Measurements from ENCODE around the gene ATG101. TPM values are rescaled to one million over a fixed set of nuclear protein-coding genes. Genes with fewer than 3 reads are reported as not detected.

The ATG101 gene
- total and polyA plus RNA-seq, 9 of the 15 experiments (the other 6 are each of a cell fraction or from before 2014, with no cell fraction given): 2.9 to 52.4 (median 29.7) TPM

DNA sequence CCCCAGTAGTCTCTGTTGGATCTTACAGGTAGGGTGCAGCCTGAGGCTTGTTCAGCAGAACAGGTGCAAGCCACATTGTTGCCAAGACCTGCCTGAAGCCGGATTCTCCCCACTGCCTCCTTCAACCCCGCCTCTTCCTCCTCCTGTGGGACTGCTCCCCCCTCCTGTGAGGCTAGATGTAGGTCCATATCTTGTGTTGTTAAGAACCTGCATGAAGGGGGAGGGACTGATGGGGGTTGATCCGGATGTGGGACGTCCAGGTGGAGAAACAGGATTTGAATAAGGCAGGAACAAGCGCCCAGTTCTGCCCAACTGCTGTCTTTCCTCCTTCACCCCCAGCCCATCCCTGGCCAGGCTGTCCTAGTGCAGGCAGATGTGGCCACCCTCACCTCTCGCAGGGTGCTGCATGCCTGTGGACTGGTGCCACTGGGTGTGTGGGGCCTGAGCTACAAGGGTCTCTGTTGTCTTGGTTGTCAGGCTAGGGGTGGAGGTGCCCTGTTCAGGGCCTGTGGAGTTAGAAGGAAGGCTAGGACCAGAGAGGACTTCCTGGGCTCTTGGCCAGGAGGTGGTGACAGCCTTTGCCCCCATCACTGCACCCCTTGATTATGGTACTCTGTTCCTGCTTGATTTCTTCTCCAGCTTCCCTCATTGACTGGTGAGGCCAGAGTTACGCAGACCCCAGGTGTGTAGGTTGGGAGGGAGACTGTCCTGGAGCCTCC lies 17.2 kb upstream of the ATG101 start (continued):
- TF ChIP-seq RBFOX2 (IDR thresholded peaks at IDR 0.05; ENCODE audit: low read depth, low read length): 0 out of 2 replicates have a peak, but pooled peaks have one; percentile 34

DNA sequence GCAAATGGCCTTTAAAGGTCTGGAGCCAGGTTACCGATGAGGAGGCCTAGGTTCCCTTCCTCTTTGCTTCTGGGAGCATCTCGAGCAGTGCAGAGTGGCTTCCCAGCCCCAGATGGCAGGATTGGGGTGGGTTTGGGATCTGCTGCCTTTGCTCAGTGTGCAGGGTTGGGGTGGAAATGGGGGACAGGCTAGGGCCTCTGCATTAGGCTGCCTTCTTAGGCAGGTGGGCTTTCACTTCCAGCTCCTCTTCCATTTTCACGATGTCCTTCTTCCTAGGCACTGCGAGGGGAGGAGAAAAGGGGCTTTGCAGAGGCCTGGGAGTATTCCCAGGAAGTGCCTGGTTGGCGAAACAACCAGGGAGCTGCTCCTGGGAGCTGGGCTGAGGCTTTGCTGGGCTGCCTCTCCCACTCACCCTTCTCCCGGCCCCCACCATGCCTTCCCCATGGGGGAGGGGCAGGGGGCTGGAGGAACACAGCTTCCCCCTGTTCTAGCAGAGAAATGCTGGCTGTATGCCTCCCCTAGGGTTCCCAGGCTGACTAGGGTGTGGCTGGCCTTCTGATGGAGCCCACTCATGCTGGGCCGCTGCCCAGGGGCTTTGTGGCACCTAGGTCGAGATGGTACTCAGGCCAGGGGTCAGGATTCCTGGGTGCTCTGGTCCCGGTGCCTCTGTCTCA lies 16.1 kb upstream of the ATG101 start:
- no peak overlapping the region for H3K4me2 ChIP-seq (ENCODE audit: insufficient read depth, low read length)
- no peaks in the 10 kb centered on the region for H3K9me3 ChIP-seq (replicated peaks; ENCODE audit: control insufficient read depth, insufficient read depth, low read depth, low read length)
- no TSS peak for BruUV-seq (replicated peaks)
- peaks cover 0 to 16% of the 10 kb centered on the region in 2 experiments; a peak in 3 of 5 replicates for H3K27me3 ChIP-seq (ENCODE audit: control insufficient read depth in 2 of 2, insufficient read depth in 2 of 2, low read length in 2 of 2)
- FAIRE-seq (no peak), ATAC-seq (no peak), DNase-seq (ENCODE audit: extremely low read depth in 1 of 4, low spot score in 3 of 4) (no peak)
- in situ Hi-C loops (cut with MboI) (no loop called here), intact Hi-C loops (cut with micrococcal nuclease) (no loop called here)
- peak overlapping the region in 1 of 2 experiments; percentile 61; a peak in 2 of 4 replicates for H3K9ac ChIP-seq (ENCODE audit: insufficient read depth in 1 of 2, low read depth in 2 of 2, low read length in 2 of 2)
- no peak overlapping the region for H3K27ac ChIP-seq (ENCODE audit: extremely low read depth, low read depth, low read length)
- no peaks in the 10 kb centered on the region for H3K9me1 ChIP-seq (ENCODE audit: control insufficient read depth, insufficient read depth, low read length)
- ChIA-PET CTCF (ENCODE audit: low intra/inter-chr PET ratio) (no interaction called here), POLR2A (interaction anchor here (0.6 to 0.9 kb wide), 3 partner anchors 9 to 1230 kb away, joined by 3 to 4 read pairs (median 3); no protein-coding TSS in a partner anchor)
- H3K4me1 ChIP-seq (replicated peaks in 1 of 2; ENCODE audit: control insufficient read depth in 2 of 2, insufficient read depth in 2 of 2, low read length in 2 of 2): peaks cover 20 to 42% of the 10 kb centered on the region in 2 experiments
- H3K79me2 ChIP-seq (ENCODE audit: control insufficient read depth, insufficient read depth, low read length): no peaks in the 10 kb centered on the region
- no peak overlapping the region for H3K4me3 ChIP-seq
- 33% methylated on average over 9 of the region's 9 CpGs for WGBS (ENCODE audit: insufficient coverage, low coverage, missing lambda C conversion rate)
- no peaks in the 10 kb centered on the region for H3K36me3 ChIP-seq (ENCODE audit: control insufficient read depth, insufficient read depth, low read length)
- H2AFZ ChIP-seq (ENCODE audit: low read depth, low read length): no peak overlapping the region
- H4K20me1 ChIP-seq (replicated peaks; ENCODE audit: control insufficient read depth, insufficient read depth, low read length): peaks cover 6% of the 10 kb centered on the region; the same call in 1 of the 2 replicates
- TF ChIP-seq NFXL1 (CRISPR knock-in tag; IDR thresholded peaks at IDR 0.05) (no peak), HDAC3 (IDR thresholded peaks at IDR 0.05; ENCODE audit: borderline replicate concordance, partially characterized antibody) (no peak), BRD4 (IDR thresholded peaks at IDR 0.05) (no peak), MECOM (CRISPR knock-in tag; IDR thresholded peaks at IDR 0.05) (no peak), TRIM24 (IDR thresholded peaks at IDR 0.05) (no peak), FOXK2 (conservative IDR thresholded peaks at IDR 0.05 in 1 of 2, IDR thresholded peaks at IDR 0.05 in 1 of 2; ENCODE audit: low read depth in 2 of 2) (no peak), ZNF124 (CRISPR knock-in tag; IDR thresholded peaks at IDR 0.05) (no peak), ZNF274 (IDR thresholded peaks at IDR 0.05; ENCODE audit: borderline replicate concordance, low read depth, low read length) (no peak), SPI1 (IDR thresholded peaks at IDR 0.05; ENCODE audit: borderline replicate concordance, low read depth, low read length) (no peak), MTA1 (IDR thresholded peaks at IDR 0.05; ENCODE audit: borderline replicate concordance) (no peak)
- TF ChIP-seq, protein P1, sequence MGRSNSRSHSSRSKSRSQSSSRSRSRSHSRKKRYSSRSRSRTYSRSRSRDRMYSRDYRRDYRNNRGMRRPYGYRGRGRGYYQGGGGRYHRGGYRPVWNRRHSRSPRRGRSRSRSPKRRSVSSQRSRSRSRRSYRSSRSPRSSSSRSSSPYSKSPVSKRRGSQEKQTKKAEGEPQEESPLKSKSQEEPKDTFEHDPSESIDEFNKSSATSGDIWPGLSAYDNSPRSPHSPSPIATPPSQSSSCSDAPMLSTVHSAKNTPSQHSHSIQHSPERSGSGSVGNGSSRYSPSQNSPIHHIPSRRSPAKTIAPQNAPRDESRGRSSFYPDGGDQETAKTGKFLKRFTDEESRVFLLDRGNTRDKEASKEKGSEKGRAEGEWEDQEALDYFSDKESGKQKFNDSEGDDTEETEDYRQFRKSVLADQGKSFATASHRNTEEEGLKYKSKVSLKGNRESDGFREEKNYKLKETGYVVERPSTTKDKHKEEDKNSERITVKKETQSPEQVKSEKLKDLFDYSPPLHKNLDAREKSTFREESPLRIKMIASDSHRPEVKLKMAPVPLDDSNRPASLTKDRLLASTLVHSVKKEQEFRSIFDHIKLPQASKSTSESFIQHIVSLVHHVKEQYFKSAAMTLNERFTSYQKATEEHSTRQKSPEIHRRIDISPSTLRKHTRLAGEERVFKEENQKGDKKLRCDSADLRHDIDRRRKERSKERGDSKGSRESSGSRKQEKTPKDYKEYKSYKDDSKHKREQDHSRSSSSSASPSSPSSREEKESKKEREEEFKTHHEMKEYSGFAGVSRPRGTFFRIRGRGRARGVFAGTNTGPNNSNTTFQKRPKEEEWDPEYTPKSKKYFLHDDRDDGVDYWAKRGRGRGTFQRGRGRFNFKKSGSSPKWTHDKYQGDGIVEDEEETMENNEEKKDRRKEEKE (IDR thresholded peaks at IDR 0.05; ENCODE audit: borderline replicate concordance in 1 of 2, control insufficient read depth in 1 of 2, low read depth in 2 of 2, low read length in 1 of 2): no peak
- TF ChIP-seq, protein P2, sequence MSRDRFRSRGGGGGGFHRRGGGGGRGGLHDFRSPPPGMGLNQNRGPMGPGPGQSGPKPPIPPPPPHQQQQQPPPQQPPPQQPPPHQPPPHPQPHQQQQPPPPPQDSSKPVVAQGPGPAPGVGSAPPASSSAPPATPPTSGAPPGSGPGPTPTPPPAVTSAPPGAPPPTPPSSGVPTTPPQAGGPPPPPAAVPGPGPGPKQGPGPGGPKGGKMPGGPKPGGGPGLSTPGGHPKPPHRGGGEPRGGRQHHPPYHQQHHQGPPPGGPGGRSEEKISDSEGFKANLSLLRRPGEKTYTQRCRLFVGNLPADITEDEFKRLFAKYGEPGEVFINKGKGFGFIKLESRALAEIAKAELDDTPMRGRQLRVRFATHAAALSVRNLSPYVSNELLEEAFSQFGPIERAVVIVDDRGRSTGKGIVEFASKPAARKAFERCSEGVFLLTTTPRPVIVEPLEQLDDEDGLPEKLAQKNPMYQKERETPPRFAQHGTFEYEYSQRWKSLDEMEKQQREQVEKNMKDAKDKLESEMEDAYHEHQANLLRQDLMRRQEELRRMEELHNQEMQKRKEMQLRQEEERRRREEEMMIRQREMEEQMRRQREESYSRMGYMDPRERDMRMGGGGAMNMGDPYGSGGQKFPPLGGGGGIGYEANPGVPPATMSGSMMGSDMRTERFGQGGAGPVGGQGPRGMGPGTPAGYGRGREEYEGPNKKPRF (IDR thresholded peaks at IDR 0.05; ENCODE audit: low read depth, low read length): no peak

All from K562 (cell line).